Skeletal muscle cell (primary cell): Measurements from ENCODE around the gene FHOD1.

Source experiments
- DNase-seq: peaks from one replicate; pipeline ENCODE4 v3.0.0-alpha.2; 2010; ENCODE audit warnings: low read depth
- H3K4me3 ChIP-seq: 2 replicates; pipeline ENCODE4 v1.5.1; 2011; ENCODE audit warnings: low read depth, mild to moderate bottlenecking, control low read depth, low read length, moderate library complexity

Gene FHOD1

GRCh38 chr16:67247192-67248072 is at the start of gene FHOD1:
TSS of gene FHOD1 (minus strand) at chr16:67247481. CDS start at chr16:67247410, 71 bp downstream.
- peak; percentile 79 for DNase-seq
- peak within 1 kb of the TSS; percentile 91 for H3K4me3 ChIP-seq

GRCh38 chr16:67296420-67296819 is 49.1 kb upstream of the FHOD1 start:
- DNase-seq, result peak; percentile 39
- no peak overlapping the region for H3K4me3 ChIP-seq

GRCh38 chr16:67294938-67295361 is 47.7 kb upstream of the FHOD1 start:
- DNase-seq, result no peak
- no peak overlapping the region for H3K4me3 ChIP-seq

- no peak for DNase-seq
- no peak overlapping the region for H3K4me3 ChIP-seq
Measured at GRCh38 chr16:67294171-67294757, 47.0 kb upstream of the FHOD1 start.

GRCh38 chr16:67291461-67291860 is 44.2 kb upstream of the FHOD1 start:
- no peak for DNase-seq
- no peak overlapping the region for H3K4me3 ChIP-seq

GRCh38 chr16:67287960-67288359 is 40.7 kb upstream of the FHOD1 start:
- DNase-seq, result no peak
- no peak overlapping the region for H3K4me3 ChIP-seq

GRCh38 chr16:67286441-67287235 is 39.4 kb upstream of the FHOD1 start:
- DNase-seq, result no peak
- no peak overlapping the region for H3K4me3 ChIP-seq

- no peak for DNase-seq
- no peak overlapping the region for H3K4me3 ChIP-seq
Measured at GRCh38 chr16:67284699-67285646, 37.7 kb upstream of the FHOD1 start.

- H3K4me3 ChIP-seq, result no peak overlapping the region
- no peak for DNase-seq
Measured at GRCh38 chr16:67283826-67284555, 36.7 kb upstream of the FHOD1 start.

- H3K4me3 ChIP-seq, result no peak overlapping the region
- no peak for DNase-seq
Measured at GRCh38 chr16:67283039-67283825, 36.0 kb upstream of the FHOD1 start.

- no peak for DNase-seq
- no peak overlapping the region for H3K4me3 ChIP-seq
Measured at GRCh38 chr16:67282447-67282805, 35.1 kb upstream of the FHOD1 start.

- no peak for DNase-seq
Measured at GRCh38 chr16:67281536-67282446, 34.5 kb upstream of the FHOD1 start.

GRCh38 chr16:67280090-67281015 is 33.1 kb upstream of the FHOD1 start:
- H3K4me3 ChIP-seq, result peak overlapping the region; percentile 60
- no peak for DNase-seq

More at GRCh38 chr16:67281536-67282446, 34.5 kb upstream of the FHOD1 start:
- H3K4me3 ChIP-seq, result no peak overlapping the region

- no peak for DNase-seq
- H3K4me3 ChIP-seq, result peak within 1 kb of the TSS; percentile 60
Measured at GRCh38 chr16:67279296-67280089, 32.2 kb upstream of the FHOD1 start, which contains the start of gene PLEKHG4. TSS of gene PLEKHG4 (plus strand) at chr16:67279532. CDS start at chr16:67280045, 513 bp downstream.

GRCh38 chr16:67278773-67279295 is 31.6 kb upstream of the FHOD1 start:
- no peak for DNase-seq
- H3K4me3 ChIP-seq, result peak overlapping the region; percentile 60
